Measurements from ENCODE around the gene EIF1AY. TPM values are rescaled to one million over a fixed set of nuclear protein-coding genes. Genes with fewer than 3 reads are reported as not detected.

EIF1AY gene
- total RNA-seq, 1 donor from 2014 or later: 31.2 TPM

DNA sequence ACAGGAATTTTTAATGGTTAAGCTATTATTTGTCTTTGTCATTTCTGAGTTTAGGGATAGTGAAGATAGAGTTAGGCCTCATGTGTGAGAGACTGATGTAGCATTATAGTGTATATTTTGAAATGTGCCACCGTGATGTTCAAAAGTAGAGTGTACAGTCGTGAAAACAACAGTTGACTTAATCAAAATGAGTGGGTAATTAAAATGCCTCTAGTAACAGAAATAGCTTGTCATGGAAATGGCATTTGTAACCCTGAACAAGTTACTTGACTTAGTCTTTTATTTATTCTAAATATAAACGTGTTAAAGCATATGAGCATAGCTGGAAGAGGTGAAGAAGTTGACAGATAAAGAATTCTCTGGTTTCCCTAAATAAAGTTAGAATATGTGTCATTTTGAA is 6.1 kb downstream of the EIF1AY start:
- Mint-ChIP-seq H3K27me3 (ENCODE audit: unreplicated experiment) (no peaks in the 10 kb centered on the region), H3K4me3 (ENCODE audit: unreplicated experiment) (no peak overlapping the region), H3K36me3 (ENCODE audit: low read depth, unreplicated experiment) (no peaks in the 10 kb centered on the region), H3K4me1 (ENCODE audit: unreplicated experiment) (no peaks in the 10 kb centered on the region), H3K9me3 (ENCODE audit: unreplicated experiment) (no peaks in the 10 kb centered on the region), H3K27ac (ENCODE audit: unreplicated experiment) (no peak overlapping the region)
- TF ChIP-seq CTCF (IDR thresholded peaks at IDR 0.05; ENCODE audit: unreplicated experiment): no peak
- DNase-seq (ENCODE audit: low spot score): no peak

DNA sequence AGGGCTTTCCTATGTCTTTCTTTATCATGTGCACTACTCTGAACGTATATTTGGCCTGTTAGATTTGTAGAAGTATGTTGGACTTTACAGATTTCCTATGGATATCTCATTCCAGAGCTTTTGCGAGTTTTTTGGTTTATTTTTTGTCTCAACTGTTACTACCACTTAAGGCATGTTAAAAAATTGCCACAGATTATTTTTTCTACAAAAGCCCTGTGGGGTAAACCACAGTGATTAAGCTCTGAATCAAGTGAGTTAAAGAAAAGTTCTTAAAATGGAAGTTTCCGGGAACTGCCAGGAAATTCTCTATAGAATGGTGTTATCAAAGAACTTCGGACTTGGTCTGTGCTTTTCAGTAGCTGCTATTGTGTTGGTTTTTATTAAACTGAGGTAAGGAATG is 10.6 kb downstream of the EIF1AY start:
- Mint-ChIP-seq H3K36me3 (ENCODE audit: low read depth, unreplicated experiment) (no peaks in the 10 kb centered on the region), H3K4me3 (ENCODE audit: unreplicated experiment) (no peak overlapping the region), H3K27me3 (ENCODE audit: unreplicated experiment) (no peaks in the 10 kb centered on the region), H3K4me1 (ENCODE audit: unreplicated experiment) (no peaks in the 10 kb centered on the region), H3K27ac (ENCODE audit: unreplicated experiment) (no peak overlapping the region), H3K9me3 (ENCODE audit: unreplicated experiment) (no peaks in the 10 kb centered on the region)
- DNase-seq (ENCODE audit: low spot score): no peak
- no peak for TF ChIP-seq CTCF (IDR thresholded peaks at IDR 0.05; ENCODE audit: unreplicated experiment)

Other genes with a start within 250 kb of the EIF1AY start
- gene RPS4Y2, start 180.3 kb downstream of the EIF1AY start, total RNA-seq (ENCODE audit: unreplicated experiment): not detected